ENCODE data around the gene NDUFB10. TPM values are rescaled to one million over a fixed set of nuclear protein-coding genes. Genes with fewer than 3 reads are reported as not detected.

NDUFB10 gene
- total RNA-seq, 4 donors from 2014 or later: 174 to 325 (median 284) TPM

DNA sequence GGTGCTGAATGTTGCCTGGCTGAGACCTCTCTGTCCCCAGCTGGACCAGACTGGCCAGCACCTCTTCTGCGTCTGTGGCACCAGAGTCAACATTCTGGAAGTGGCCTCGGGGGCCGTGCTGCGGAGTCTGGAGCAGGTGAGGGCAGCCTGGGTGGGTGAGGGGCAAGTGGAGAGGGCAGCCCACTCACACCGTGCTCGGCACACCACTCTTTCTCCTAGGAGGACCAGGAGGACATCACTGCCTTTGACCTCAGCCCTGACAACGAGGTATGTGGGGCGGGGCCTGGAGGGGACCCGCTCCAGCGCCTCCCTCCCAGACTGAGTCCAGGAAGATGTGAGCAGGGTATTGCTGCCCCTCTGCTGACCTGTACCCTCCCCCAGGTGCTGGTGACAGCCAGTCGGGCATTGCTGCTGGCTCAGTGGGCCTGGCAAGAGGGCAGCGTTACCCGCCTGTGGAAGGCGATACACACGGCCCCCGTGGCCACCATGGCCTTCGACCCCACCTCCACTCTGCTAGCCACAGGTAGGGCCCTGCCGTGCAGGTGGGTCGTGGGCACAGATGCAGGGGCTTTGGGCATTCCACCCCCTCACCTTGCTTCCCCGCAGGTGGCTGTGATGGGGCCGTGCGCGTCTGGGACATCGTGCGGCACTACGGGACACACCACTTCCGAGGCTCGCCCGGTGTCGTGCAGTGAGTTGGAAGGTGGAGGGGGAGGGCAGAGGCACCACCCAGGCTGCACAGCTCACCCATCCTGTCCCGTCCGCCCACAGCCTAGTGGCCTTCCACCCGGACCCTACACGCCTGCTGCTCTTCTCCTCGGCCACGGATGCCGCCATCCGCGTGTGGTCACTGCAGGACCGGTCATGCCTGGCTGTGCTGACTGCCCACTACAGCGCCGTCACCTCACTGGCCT lies 15.1 kb downstream of the NDUFB10 start:
- TF ChIP-seq, protein P1, sequence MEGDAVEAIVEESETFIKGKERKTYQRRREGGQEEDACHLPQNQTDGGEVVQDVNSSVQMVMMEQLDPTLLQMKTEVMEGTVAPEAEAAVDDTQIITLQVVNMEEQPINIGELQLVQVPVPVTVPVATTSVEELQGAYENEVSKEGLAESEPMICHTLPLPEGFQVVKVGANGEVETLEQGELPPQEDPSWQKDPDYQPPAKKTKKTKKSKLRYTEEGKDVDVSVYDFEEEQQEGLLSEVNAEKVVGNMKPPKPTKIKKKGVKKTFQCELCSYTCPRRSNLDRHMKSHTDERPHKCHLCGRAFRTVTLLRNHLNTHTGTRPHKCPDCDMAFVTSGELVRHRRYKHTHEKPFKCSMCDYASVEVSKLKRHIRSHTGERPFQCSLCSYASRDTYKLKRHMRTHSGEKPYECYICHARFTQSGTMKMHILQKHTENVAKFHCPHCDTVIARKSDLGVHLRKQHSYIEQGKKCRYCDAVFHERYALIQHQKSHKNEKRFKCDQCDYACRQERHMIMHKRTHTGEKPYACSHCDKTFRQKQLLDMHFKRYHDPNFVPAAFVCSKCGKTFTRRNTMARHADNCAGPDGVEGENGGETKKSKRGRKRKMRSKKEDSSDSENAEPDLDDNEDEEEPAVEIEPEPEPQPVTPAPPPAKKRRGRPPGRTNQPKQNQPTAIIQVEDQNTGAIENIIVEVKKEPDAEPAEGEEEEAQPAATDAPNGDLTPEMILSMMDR (IDR thresholded peaks at IDR 0.05): no peak
- TF ChIP-seq POLR2A (IDR thresholded peaks at IDR 0.05): no peak
- no peaks in the 10 kb centered on the region for H3K9me3 ChIP-seq
- no peak overlapping the region for H3K27ac ChIP-seq
- peaks cover 13% of the 10 kb centered on the region for H3K27me3 ChIP-seq
- H3K36me3 ChIP-seq: peaks cover 43 to 50% of the 10 kb centered on the region in 2 donors
- 95 to 96% methylated on average over 37 to 41 of the region's 42 CpGs for WGBS, 2 donors
- DNase-seq: no peak
- intact Hi-C loops (cut with DNase I): no loop called here
- peaks cover 12 to 23% of the 10 kb centered on the region in 2 donors for H3K4me1 ChIP-seq
- no peak overlapping the region for H3K4me3 ChIP-seq (replicated peaks in 1 of 3)

DNA sequence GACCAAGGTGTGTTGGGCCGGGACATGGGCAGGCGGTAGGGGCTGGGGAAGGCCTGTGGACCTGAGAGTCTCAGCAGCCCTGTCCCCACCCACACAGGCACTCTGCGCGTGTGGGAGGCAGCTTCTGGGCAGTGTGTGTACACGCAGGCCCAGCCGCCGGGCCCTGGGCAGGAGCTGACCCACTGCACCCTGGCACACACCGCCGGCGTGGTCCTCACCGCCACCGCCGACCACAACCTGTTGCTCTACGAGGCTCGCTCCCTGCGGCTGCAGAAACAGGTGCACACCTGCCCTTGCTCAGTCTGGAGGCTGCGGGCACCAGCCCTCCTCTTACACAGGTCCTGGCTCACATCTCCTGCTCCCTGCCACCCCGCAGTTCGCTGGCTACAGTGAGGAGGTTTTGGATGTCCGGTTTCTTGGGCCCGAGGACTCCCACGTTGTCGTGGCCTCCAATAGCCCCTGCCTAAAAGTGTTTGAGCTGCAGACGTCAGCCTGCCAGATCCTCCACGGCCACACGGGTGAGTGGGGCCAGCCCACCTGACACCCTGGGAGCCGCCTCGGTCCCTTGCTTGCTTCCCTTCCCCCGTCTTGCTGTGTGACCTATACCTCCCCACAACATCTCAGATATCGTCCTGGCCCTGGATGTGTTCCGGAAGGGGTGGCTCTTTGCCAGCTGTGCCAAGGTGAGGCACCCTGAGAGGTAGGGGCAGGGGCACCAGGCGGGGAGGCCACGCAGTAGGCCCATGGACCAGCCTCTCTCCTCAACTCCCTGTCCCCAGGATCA lies 16.3 kb downstream of the NDUFB10 start:
- Histone ChIP-seq H3K4me1 (peaks cover 12 to 26% of the 10 kb centered on the region in 2 donors), H3K36me3 (peaks cover 43 to 50% of the 10 kb centered on the region in 2 donors)

DNA sequence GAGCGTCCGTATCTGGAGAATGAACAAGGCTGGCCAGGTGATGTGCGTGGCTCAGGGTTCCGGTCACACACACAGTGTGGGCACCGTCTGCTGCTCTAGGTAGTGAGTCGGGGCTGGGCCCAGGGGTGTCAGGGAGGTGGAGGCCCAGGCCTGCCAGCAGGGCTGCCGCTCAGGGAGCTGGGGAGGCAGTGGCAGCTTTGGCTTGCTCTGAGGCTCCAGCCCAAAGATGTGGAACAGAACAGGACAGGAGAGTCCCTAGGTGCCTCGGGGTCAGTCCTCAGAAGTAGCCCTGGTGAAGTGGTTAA lies 16.8 kb downstream of the NDUFB10 start:
- TF ChIP-seq, protein P1 (IDR thresholded peaks at IDR 0.05): no peak
- TF ChIP-seq POLR2A (IDR thresholded peaks at IDR 0.05): no peak
- Histone ChIP-seq H3K27ac (no peak overlapping the region), H3K9me3 (no peaks in the 10 kb centered on the region), H3K27me3 (peaks cover 13% of the 10 kb centered on the region), H3K4me3 (replicated peaks in 1 of 3) (no peak overlapping the region), H3K36me3 (peaks cover 43 to 50% of the 10 kb centered on the region in 2 donors), H3K4me1 (peaks cover 8 to 21% of the 10 kb centered on the region in 2 donors)
- WGBS, 2 donors: 90 to 92% methylated on average over 2 to 5 of the region's 8 CpGs
- intact Hi-C loops (cut with DNase I): no loop called here
- DNase-seq: no peak

More for the DNA sequence above, 16.3 kb downstream of the NDUFB10 start:
- TF ChIP-seq POLR2A (IDR thresholded peaks at IDR 0.05): no peak
- TF ChIP-seq, protein P1 (IDR thresholded peaks at IDR 0.05): no peak
- DNase-seq: no peak
- Histone ChIP-seq H3K4me3 (replicated peaks in 1 of 3) (no peak overlapping the region), H3K27me3 (peaks cover 13% of the 10 kb centered on the region), H3K9me3 (no peaks in the 10 kb centered on the region), H3K27ac (no peak overlapping the region)
- intact Hi-C loops (cut with DNase I): no loop called here
- 92 to 94% methylated on average over 26 to 28 of the region's 33 CpGs for WGBS, 2 donors

DNA sequence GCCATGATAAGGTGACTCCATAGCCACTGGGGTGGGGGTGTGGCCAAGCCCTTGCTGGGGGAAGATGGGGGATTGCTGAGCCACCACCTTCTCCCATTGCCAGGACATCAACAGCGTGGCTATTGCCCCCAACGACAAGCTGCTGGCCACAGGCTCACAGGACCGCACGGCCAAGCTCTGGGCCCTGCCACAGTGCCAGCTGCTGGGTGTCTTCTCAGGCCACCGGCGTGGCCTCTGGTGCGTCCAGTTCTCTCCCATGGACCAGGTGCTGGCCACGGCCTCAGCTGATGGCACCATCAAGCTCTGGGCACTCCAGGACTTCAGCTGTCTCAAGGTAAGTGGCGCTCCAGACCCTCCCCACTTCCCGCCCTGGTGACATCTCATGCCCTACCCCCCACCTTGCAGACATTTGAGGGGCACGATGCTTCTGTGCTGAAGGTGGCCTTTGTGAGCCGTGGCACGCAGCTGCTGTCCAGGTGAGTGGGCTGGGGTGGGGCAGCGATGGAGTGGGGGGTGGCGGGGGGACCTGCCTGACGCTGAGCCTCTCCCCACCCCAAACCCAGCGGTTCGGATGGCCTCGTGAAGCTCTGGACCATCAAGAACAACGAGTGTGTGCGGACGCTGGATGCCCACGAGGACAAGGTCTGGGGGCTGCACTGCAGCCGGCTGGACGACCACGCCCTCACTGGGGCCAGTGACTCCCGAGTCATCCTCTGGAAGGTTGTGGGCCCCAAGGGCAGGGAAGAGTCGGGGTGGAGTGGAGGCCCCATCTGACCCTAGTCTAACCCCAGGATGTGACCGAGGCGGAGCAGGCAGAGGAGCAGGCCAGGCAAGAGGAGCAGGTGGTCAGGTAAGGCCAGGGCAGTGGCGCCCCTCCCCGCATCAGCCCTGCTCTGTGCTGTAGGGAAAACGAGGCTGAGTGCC lies 17.9 kb downstream of the NDUFB10 start:
- TF ChIP-seq POLR2A (IDR thresholded peaks at IDR 0.05): no peak
- TF ChIP-seq, protein P1 (IDR thresholded peaks at IDR 0.05): no peak
- Histone ChIP-seq H3K27ac (no peak overlapping the region), H3K4me3 (replicated peaks in 1 of 3) (no peak overlapping the region), H3K9me3 (no peaks in the 10 kb centered on the region), H3K27me3 (peaks cover 13% of the 10 kb centered on the region), H3K36me3 (peaks cover 43 to 50% of the 10 kb centered on the region in 2 donors), H3K4me1 (peaks cover 5 to 18% of the 10 kb centered on the region in 2 donors)
- 92 to 99% methylated on average over 12 to 22 of the region's 33 CpGs for WGBS, 2 donors
- intact Hi-C loops (cut with DNase I): no loop called here
- no peak for DNase-seq
